Measurements from ENCODE around the gene LGI4.

Gene LGI4

DNA sequence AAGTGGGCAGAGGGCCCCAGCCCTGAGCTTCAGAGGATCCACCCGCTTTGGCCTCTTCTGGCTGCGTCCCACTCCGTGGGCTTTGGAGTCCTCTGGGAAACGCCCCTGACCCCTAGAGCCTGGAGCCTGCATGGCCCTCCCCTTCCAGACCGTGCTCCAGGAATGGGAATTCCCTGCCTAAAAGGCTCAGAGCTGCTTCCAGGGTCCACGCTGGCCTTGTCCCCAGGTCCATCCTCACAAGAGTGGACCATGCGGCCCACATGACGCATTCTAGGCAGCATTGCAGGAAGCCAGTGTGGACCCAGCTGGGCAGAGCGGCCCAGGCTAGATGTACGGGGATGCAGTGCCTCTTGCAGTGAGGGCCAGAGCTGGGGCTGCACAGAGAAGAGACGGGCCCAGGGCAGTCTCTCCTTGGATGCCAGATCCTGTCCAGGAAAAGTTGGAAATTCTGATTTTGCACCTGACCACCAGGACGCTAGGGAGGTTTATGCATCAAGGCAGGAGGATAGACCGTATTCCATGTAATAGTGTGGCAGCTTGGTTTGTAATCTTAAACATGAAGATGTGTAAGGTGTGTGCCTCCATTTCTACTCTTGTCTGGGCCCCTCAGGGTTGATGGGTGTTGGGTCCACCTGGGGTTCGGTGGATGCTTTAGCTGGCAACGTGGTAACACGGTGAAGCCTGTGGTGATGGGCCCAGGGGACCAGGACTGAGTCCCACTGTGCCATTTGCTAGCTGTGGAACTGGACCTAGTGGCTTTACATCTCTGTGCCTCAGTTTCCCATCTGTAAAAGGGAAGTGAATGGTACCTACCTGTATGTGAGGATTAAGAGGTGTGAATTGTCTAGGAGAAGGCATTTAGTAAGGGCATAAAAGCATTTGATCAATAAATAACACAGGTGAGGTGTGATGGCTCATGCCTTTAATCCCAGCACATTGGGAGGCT is 34.0 kb downstream of the LGI4 start:
- TF ChIP-seq FOXP2 (optimal IDR thresholded peaks at IDR 0.05; ENCODE audit: borderline replicate concordance, extremely low read depth, extremely low read length, insufficient read depth) (no peak), POLR2AphosphoS5 (IDR thresholded peaks at IDR 0.05; ENCODE audit: low read depth, low read length) (no peak), TAF1 (IDR thresholded peaks at IDR 0.05; ENCODE audit: borderline replicate concordance, insufficient read depth, low read length) (no peak), SIN3A (IDR thresholded peaks at IDR 0.05; ENCODE audit: borderline replicate concordance, insufficient read depth, low read length) (no peak)
- TF ChIP-seq, protein P1, sequence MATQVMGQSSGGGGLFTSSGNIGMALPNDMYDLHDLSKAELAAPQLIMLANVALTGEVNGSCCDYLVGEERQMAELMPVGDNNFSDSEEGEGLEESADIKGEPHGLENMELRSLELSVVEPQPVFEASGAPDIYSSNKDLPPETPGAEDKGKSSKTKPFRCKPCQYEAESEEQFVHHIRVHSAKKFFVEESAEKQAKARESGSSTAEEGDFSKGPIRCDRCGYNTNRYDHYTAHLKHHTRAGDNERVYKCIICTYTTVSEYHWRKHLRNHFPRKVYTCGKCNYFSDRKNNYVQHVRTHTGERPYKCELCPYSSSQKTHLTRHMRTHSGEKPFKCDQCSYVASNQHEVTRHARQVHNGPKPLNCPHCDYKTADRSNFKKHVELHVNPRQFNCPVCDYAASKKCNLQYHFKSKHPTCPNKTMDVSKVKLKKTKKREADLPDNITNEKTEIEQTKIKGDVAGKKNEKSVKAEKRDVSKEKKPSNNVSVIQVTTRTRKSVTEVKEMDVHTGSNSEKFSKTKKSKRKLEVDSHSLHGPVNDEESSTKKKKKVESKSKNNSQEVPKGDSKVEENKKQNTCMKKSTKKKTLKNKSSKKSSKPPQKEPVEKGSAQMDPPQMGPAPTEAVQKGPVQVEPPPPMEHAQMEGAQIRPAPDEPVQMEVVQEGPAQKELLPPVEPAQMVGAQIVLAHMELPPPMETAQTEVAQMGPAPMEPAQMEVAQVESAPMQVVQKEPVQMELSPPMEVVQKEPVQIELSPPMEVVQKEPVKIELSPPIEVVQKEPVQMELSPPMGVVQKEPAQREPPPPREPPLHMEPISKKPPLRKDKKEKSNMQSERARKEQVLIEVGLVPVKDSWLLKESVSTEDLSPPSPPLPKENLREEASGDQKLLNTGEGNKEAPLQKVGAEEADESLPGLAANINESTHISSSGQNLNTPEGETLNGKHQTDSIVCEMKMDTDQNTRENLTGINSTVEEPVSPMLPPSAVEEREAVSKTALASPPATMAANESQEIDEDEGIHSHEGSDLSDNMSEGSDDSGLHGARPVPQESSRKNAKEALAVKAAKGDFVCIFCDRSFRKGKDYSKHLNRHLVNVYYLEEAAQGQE (IDR thresholded peaks at IDR 0.05; ENCODE audit: insufficient read depth in 1 of 2, low read depth in 2 of 2, low read length in 2 of 2) = no peak

DNA sequence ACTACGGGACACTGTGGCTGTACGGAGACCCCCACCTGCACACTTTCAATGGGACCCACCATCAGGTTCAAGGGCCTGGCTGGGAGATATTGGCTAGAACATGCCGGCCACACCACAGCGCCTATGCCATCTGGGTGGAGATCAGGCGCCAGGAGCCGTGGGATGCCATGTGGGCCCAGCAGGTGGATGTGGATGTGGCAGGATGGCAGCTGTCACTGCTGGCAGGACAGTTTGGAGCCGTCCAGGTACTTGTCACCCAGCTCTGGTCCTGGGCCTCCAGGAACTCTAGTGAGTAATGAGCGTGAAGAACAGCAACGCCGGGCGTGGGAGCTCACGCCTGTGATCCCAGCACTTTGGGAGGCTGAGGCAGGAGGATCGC is 35.0 kb downstream of the LGI4 start:
- TF ChIP-seq TAF1 (IDR thresholded peaks at IDR 0.05; ENCODE audit: borderline replicate concordance, insufficient read depth, low read length) (no peak), SIN3A (IDR thresholded peaks at IDR 0.05; ENCODE audit: borderline replicate concordance, insufficient read depth, low read length) (no peak), POLR2AphosphoS5 (IDR thresholded peaks at IDR 0.05; ENCODE audit: low read depth, low read length) (no peak), FOXP2 (optimal IDR thresholded peaks at IDR 0.05; ENCODE audit: borderline replicate concordance, extremely low read depth, extremely low read length, insufficient read depth) (no peak)
- TF ChIP-seq, protein P1 (IDR thresholded peaks at IDR 0.05; ENCODE audit: insufficient read depth in 1 of 2, low read depth in 2 of 2, low read length in 2 of 2) = no peak

DNA sequence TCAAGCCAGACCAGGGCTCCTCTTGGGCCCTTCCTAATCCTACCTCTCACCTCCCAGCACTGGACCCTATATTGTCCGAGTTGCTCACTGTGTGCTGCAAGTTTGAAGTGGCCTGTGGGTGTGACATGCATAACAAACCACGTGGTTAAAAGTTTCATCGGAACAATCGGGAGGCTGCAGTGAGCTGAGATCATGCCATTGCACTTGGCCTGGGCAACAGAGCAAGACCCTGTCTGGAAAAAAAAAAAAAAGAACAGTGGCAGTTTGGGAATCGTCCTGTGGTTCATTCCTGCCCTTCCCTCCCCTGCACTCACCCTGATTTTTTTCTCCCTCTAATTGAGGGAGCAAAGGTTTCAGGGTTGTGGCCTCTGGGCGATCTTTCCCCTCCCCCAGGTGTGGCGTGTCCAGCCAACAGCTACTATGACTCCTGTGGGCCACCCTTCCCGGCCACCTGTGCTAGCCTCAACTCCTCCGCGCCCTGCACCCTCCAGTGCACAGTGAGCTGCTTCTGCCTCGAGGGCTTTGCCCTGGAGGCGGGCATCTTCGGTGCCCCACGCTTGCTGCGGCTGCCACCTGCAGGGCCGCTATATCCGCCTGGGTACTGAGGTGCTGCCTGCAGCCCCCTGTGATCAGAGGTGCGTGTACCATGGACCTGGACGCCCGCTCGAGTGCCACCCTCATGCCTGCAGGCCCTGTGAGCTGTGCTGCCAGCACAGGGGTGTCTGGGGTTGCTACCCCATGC is 35.5 kb downstream of the LGI4 start:
- no peak for TF ChIP-seq SIN3A (IDR thresholded peaks at IDR 0.05; ENCODE audit: borderline replicate concordance, insufficient read depth, low read length)
- TF ChIP-seq, protein P1 (IDR thresholded peaks at IDR 0.05; ENCODE audit: insufficient read depth in 1 of 2, low read depth in 2 of 2, low read length in 2 of 2) = no peak
- no peak for TF ChIP-seq FOXP2 (optimal IDR thresholded peaks at IDR 0.05; ENCODE audit: borderline replicate concordance, extremely low read depth, extremely low read length, insufficient read depth)
- no peak for TF ChIP-seq POLR2AphosphoS5 (IDR thresholded peaks at IDR 0.05; ENCODE audit: low read depth, low read length)

DNA sequence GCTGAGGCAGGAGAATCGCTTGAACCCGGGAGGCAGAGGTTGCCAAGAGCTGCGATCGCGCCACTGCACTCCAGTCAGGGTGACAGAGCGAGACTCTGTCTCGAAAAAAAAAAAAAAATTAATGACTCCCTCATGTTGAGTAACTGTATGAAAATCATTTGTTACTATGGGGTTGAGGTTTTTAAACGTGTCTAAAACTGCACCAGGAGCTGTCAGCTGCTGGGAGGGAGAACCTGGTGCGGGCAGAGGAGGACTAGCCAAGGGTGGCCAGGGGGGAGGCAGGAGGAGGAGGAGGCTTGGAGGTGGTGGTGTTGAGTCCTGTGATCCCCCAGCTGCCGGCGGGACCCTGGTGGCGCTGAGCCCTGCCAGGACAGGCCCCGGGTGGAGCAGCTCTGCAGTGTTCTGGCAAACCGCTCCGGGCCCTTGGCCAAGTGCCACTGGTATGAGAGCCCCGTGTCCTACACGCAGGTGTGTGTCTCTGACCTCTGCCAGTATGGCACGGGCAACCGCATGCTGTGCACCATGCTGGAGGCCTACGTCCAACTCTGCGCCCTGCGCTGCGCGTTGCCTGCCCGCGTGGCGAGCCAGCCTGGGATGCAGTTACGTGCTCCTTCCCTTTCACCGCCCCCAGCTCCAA is 36.3 kb downstream of the LGI4 start:
- TF ChIP-seq POLR2AphosphoS5 (IDR thresholded peaks at IDR 0.05; ENCODE audit: low read depth, low read length) = no peak
- no peak for TF ChIP-seq TAF1 (IDR thresholded peaks at IDR 0.05; ENCODE audit: borderline replicate concordance, insufficient read depth, low read length)
- TF ChIP-seq, protein P1 (IDR thresholded peaks at IDR 0.05; ENCODE audit: insufficient read depth in 1 of 2, low read depth in 2 of 2, low read length in 2 of 2) = no peak
- no peak for TF ChIP-seq FOXP2 (optimal IDR thresholded peaks at IDR 0.05; ENCODE audit: borderline replicate concordance, extremely low read depth, extremely low read length, insufficient read depth)
- TF ChIP-seq SIN3A (IDR thresholded peaks at IDR 0.05; ENCODE audit: borderline replicate concordance, insufficient read depth, low read length) = no peak
